Suprapubic skin (tissue), 3 donors: ENCODE measurements around the gene TMC2.

Source experiments
- EP300 ChIP-seq: sonication (generic); formaldehyde crosslinking; IDR thresholded peaks from one replicate; pipeline ENCODE4 v1.6.1; 2017; ENCODE audit warnings: antibody characterized with exemption
- TF ChIP-seq, protein P1 (sequence below), 2 donors: fragments of 200-600 bp in 1 of 2; fragments of 450-650 bp in 1 of 2; sonication (generic) in 1 of 2; IDR thresholded peaks; one replicate each; pipeline ENCODE4 v1.5.1; 2016 to 2019; ENCODE audit warnings: antibody characterized with exemption in 2 of 2, mild to moderate bottlenecking in 1 of 2, moderate library complexity in 1 of 2

DNA sequence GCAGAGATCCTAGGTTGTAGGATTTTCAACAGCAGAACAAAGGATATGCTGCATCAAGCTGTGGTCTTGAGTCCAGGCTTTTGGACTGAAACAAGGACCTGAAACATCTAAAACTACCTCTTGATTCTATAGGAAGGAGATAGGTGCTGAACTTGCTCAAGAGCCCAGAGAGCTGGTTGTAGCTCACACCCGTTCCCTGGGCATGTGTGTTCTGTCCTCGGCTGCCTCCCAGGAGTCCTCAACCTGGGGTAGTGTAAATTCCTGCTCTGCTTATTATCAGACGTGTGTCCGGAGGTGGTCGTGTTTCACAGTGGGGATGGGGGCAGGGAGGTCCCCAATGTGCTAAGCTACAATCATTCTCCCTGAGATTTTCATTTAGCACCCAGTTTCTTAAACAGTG lies 120.9 kb downstream of the TMC2 start:
- TF ChIP-seq, protein P1, sequence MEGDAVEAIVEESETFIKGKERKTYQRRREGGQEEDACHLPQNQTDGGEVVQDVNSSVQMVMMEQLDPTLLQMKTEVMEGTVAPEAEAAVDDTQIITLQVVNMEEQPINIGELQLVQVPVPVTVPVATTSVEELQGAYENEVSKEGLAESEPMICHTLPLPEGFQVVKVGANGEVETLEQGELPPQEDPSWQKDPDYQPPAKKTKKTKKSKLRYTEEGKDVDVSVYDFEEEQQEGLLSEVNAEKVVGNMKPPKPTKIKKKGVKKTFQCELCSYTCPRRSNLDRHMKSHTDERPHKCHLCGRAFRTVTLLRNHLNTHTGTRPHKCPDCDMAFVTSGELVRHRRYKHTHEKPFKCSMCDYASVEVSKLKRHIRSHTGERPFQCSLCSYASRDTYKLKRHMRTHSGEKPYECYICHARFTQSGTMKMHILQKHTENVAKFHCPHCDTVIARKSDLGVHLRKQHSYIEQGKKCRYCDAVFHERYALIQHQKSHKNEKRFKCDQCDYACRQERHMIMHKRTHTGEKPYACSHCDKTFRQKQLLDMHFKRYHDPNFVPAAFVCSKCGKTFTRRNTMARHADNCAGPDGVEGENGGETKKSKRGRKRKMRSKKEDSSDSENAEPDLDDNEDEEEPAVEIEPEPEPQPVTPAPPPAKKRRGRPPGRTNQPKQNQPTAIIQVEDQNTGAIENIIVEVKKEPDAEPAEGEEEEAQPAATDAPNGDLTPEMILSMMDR (IDR thresholded peaks at IDR 0.05): no peak
- no peak for TF ChIP-seq EP300
